Bronchial epithelial cell (primary cell): ENCODE measurements around the gene XIAP. TPM values are rescaled to one million over a fixed set of nuclear protein-coding genes. Genes with fewer than 3 reads are reported as not detected.

Experiments used
- DNase-seq: peaks from one replicate; pipeline ENCODE4 v3.0.0-alpha.2; 2010; ENCODE audit warnings: low read depth
- FAIRE-seq: peaks from 2 replicates; lab custom pipeline; 2011; peaks lifted over from hg19 to GRCh38; lab: Jason Lieb, UNC
- H3K27me3 ChIP-seq: 2 replicates; pipeline ENCODE4 v1.5.1; 2011; ENCODE audit warnings: low read length; ENCODE audit not compliant: control insufficient read depth, insufficient read depth
- H3K36me3 ChIP-seq: 2 replicates; pipeline ENCODE4 v1.5.1; 2011; ENCODE audit warnings: low read length; ENCODE audit not compliant: control insufficient read depth, insufficient read depth
- H3K4me3 ChIP-seq: 2 replicates; pipeline ENCODE4 v1.5.1; 2011; ENCODE audit warnings: mild to moderate bottlenecking, low read depth, low read length, control low read depth
- total RNA-seq: library from RNA; depleted of rRNA; stranded (reverse); fragments of >200 nt; gene quantifications from 2 replicates; pipeline ENCODE4 v1.2.1, GENCODE V29; 2014
- TF ChIP-seq, protein P1 (sequence below): IDR thresholded peaks from 2 replicates; pipeline ENCODE4 v1.5.1; 2011; ENCODE audit warnings: mild to moderate bottlenecking, moderate library complexity, low read length, control low read depth, inconsistent platforms; ENCODE audit not compliant: insufficient read depth, severe bottlenecking

The XIAP gene
- total RNA-seq, 1 donor from 2014 or later: 41.6 TPM

DNA sequence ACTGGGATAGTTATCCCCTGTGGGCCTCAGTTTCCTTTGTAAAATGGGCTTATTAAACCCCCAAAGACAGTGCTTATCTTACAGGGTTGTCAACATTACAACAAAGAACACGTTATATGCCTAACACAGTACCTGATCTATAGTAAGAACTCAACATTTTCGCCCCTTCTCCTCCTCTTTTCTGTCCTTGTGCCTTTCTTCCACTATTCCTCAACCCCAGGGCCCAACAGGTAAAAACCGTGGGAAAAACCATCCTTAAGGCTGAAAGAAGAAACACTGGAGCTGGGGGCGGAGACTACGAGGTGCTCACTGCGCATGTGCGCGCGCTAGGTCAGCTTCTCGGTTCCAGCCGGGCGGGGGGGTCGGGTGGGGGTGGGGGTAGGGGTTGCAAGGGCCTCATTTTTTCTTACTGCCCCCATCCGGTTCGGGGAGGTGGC lies 426 bp upstream of the XIAP start:
- FAIRE-seq (no peak), DNase-seq (peak; percentile 56)
- H3K36me3 ChIP-seq: no peaks in the 10 kb centered on the region
- TF ChIP-seq, protein P1, sequence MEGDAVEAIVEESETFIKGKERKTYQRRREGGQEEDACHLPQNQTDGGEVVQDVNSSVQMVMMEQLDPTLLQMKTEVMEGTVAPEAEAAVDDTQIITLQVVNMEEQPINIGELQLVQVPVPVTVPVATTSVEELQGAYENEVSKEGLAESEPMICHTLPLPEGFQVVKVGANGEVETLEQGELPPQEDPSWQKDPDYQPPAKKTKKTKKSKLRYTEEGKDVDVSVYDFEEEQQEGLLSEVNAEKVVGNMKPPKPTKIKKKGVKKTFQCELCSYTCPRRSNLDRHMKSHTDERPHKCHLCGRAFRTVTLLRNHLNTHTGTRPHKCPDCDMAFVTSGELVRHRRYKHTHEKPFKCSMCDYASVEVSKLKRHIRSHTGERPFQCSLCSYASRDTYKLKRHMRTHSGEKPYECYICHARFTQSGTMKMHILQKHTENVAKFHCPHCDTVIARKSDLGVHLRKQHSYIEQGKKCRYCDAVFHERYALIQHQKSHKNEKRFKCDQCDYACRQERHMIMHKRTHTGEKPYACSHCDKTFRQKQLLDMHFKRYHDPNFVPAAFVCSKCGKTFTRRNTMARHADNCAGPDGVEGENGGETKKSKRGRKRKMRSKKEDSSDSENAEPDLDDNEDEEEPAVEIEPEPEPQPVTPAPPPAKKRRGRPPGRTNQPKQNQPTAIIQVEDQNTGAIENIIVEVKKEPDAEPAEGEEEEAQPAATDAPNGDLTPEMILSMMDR: no peak
- H3K4me3 ChIP-seq: peak overlapping the region; percentile 64
- no peaks in the 10 kb centered on the region for H3K27me3 ChIP-seq

DNA sequence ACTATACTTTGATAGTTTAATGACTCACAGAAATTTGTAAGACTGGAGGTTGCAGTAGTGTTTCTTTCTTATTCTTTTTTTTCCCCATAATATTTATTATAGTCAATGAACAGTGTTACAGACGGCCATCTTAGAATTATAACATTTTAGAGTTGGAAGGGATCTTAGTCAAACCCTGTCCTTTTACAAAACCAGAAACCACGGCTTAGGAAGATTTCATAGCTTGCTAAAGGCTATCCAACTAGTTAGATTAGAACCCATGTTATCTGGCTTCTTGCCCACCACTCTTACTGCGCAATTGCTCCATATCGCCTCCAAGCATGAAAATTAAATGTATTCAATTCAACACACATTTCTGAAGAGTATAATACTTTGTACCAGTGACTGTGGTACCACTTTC lies 1.1 kb downstream of the XIAP start:
- H3K27me3 ChIP-seq: no peaks in the 10 kb centered on the region
- DNase-seq (peak; percentile 28), FAIRE-seq (no peak)
- TF ChIP-seq, protein P1: no peak
- peak overlapping the region; percentile 64 for H3K4me3 ChIP-seq
- H3K36me3 ChIP-seq: no peaks in the 10 kb centered on the region

DNA sequence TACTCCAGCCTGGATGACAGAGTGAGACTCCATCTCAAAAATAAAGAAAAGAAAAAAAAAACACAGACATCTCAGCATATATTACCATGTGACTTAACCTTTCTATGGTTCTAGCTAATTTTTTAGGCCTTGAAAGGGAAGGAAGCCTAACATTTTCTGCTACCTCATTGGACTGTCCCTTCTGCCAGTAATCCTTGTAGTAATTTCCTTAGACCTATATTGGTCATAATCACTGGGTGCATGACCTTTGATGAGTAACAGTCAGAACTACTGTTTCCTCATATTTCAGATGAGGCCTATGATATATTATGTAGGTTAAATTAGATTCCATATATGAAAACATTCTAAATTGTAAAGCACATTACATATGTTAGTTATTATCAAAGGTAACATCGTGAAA lies 9.6 kb downstream of the XIAP start:
- FAIRE-seq (no peak), DNase-seq (peak; percentile 48)
- H3K4me3 ChIP-seq: no peak overlapping the region
- TF ChIP-seq, protein P1: no peak
- H3K36me3 ChIP-seq: no peaks in the 10 kb centered on the region
- no peaks in the 10 kb centered on the region for H3K27me3 ChIP-seq

DNA sequence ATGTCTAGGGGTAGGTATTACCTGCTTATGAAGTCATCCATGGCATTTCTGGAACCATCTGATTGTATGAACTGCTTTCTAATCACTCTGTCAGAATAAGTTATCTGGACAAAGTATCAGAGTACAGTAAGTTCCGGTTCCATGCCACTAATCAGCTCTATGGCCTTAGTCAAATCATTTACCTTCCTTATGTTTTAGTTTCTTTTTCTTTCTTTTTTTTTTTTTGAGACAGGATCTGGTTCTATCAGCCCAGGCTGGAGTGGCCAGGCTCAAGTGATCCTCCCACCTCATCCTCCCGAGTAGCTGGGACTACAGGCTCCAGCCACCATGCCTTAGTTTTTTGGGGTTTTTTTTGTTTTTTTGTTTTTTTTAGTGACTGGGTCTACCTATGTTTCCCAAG lies 11.5 kb downstream of the XIAP start:
- FAIRE-seq: no peak
- Histone ChIP-seq H3K27me3 (no peaks in the 10 kb centered on the region), H3K4me3 (no peak overlapping the region), H3K36me3 (no peaks in the 10 kb centered on the region)
- no peak for DNase-seq
- TF ChIP-seq, protein P1: no peak

DNA sequence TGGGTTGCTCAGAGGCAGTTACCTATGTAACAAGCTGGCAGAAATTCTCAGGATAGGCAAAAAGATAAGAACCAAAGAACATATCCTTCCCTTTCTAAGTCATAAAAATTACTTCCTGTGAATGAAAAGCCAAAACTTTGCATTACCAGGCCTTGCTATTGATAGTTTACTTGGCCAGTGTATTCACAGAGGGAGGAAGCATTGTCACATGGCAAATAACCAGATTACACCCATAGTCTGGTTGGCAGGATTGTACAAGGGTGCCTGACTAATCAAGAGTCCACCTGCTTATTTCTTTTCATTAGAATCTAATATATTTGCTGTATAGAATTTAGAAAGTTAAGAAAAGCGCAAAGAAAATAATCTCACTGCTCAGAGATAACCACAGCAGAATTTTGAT lies 14.1 kb downstream of the XIAP start:
- Histone ChIP-seq H3K27me3 (no peaks in the 10 kb centered on the region), H3K36me3 (no peaks in the 10 kb centered on the region), H3K4me3 (no peak overlapping the region)
- TF ChIP-seq, protein P1: no peak
- FAIRE-seq (no peak), DNase-seq (no peak)

DNA sequence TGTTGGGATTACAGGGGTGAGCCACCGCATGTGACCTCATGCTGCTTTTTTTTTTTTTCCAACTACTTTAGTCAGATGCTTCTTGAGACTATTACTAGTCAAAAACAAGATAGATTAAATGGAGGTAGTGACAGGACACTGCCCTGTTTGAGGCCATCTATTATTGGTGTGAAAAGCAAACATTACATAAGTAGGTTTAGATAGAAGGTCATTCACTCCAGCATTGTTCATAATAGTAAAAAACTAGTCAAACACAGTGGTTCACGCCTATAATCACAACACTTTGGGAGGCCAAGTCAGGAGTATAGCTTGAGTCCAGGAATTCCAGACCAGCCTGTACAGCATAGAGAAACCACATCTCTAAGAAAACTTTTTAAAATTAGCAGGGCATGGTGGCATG lies 16.3 kb downstream of the XIAP start:
- no peaks in the 10 kb centered on the region for H3K36me3 ChIP-seq
- no peak overlapping the region for H3K4me3 ChIP-seq
- H3K27me3 ChIP-seq: no peaks in the 10 kb centered on the region
- DNase-seq (no peak), FAIRE-seq (no peak)
- TF ChIP-seq, protein P1: no peak
